Measurements from ENCODE around the gene TSHZ1.

GRCh38 chr18:75222407-75222806 is 11.8 kb downstream of the TSHZ1 start:
- TF ChIP-seq CTCF (conservative IDR thresholded peaks at IDR 0.05; ENCODE audit: low read depth, low read length) (no peak), EZH2 (IDR thresholded peaks at IDR 0.05; ENCODE audit: low read length, unreplicated experiment) (no peak)

Measured in PC-3 (cell line).